ENCODE measurements around the gene LTBP3.

GRCh38 chr11:65593518-65594414, 35.6 kb upstream of the LTBP3 start:
- TF ChIP-seq ZBTB21 (tag by site-specific recombination; IDR thresholded peaks at IDR 0.05) (no peak), ZFP37 (tag by site-specific recombination; IDR thresholded peaks at IDR 0.05) (no peak), ZEB2 (tag by site-specific recombination; IDR thresholded peaks at IDR 0.05) (no peak), FEZF1 (tag by site-specific recombination; IDR thresholded peaks at IDR 0.05) (no peak), ZNF830 (tag by site-specific recombination; IDR thresholded peaks at IDR 0.05; ENCODE audit: low read depth) (no peak), GLIS2 (tag by site-specific recombination; IDR thresholded peaks at IDR 0.05) (0 out of 2 replicates have a peak, but pooled peaks have one; percentile 17), TSHZ1 (tag by site-specific recombination; IDR thresholded peaks at IDR 0.05; ENCODE audit: borderline replicate concordance) (no peak), ZXDB (tag by site-specific recombination; IDR thresholded peaks at IDR 0.05) (no peak), ZNF561 (tag by site-specific recombination; IDR thresholded peaks at IDR 0.05; ENCODE audit: borderline replicate concordance) (no peak), REST (tag by site-specific recombination; IDR thresholded peaks at IDR 0.05) (no peak), ZNF23 (tag by site-specific recombination; IDR thresholded peaks at IDR 0.05; ENCODE audit: borderline replicate concordance) (no peak), ZNF48 (tag by site-specific recombination; IDR thresholded peaks at IDR 0.05) (no peak), ZNF274 (IDR thresholded peaks at IDR 0.05; ENCODE audit: low read length) (no peak), ZNF274 (tag by site-specific recombination; IDR thresholded peaks at IDR 0.05; ENCODE audit: borderline replicate concordance) (no peak)
- TF ChIP-seq, protein P1, sequence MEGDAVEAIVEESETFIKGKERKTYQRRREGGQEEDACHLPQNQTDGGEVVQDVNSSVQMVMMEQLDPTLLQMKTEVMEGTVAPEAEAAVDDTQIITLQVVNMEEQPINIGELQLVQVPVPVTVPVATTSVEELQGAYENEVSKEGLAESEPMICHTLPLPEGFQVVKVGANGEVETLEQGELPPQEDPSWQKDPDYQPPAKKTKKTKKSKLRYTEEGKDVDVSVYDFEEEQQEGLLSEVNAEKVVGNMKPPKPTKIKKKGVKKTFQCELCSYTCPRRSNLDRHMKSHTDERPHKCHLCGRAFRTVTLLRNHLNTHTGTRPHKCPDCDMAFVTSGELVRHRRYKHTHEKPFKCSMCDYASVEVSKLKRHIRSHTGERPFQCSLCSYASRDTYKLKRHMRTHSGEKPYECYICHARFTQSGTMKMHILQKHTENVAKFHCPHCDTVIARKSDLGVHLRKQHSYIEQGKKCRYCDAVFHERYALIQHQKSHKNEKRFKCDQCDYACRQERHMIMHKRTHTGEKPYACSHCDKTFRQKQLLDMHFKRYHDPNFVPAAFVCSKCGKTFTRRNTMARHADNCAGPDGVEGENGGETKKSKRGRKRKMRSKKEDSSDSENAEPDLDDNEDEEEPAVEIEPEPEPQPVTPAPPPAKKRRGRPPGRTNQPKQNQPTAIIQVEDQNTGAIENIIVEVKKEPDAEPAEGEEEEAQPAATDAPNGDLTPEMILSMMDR (tag by site-specific recombination; IDR thresholded peaks at IDR 0.05): peak; percentile 68

Data from HEK293 (cell line).